Measurements from ENCODE around the gene AGBL1. TPM values are rescaled to one million over a fixed set of nuclear protein-coding genes. Genes with fewer than 3 reads are reported as not detected.

AGBL1 gene
- total RNA-seq, 3 donors from 2014 or later (not counting 1 experiment from before 2014, with no cell fraction given) = not detected

- Histone ChIP-seq H3K27ac (ENCODE audit: low read length) (no peak overlapping the region), H3K36me3 (ENCODE audit: control insufficient read depth, insufficient read depth, low read length) (no peaks in the 10 kb centered on the region), H3K4me3 (ENCODE audit: low read length) (no peak overlapping the region), H3K27me3 (ENCODE audit: control insufficient read depth, insufficient read depth, low read length) (no peaks in the 10 kb centered on the region), H3K9me3 (ENCODE audit: control insufficient read depth, insufficient read depth, low read length) (no peaks in the 10 kb centered on the region), H3K4me1 (ENCODE audit: control insufficient read depth, insufficient read depth, low read length) (no peaks in the 10 kb centered on the region)
- intact Hi-C loops (cut with micrococcal nuclease) = no loop called here
- Mint-ChIP-seq H3K4me1 (no peaks in the 10 kb centered on the region), H3K27me3 (ENCODE audit: low read depth in 2 of 2) (peaks cover 0 to 9% of the 10 kb centered on the region in 2 donors), H3K4me3 (no peak overlapping the region), H3K27ac (no peak overlapping the region), H3K36me3 (no peaks in the 10 kb centered on the region), H3K9me3 (peaks cover 0 to 2% of the 10 kb centered on the region in 2 donors)
- no peak for TF ChIP-seq CTCF (IDR thresholded peaks at IDR 0.05)
- 73% methylated on average over 4 of the region's 5 CpGs for WGBS (ENCODE audit: insufficient coverage)
- DNase-seq (no peak), ATAC-seq (no peak)
Measured at GRCh38 chr15:86382341-86382740, 302.7 kb downstream of the AGBL1 start.

GRCh38 chr15:86383611-86384010, 303.9 kb downstream of the AGBL1 start:
- Histone ChIP-seq H3K27me3 (ENCODE audit: control insufficient read depth, insufficient read depth, low read length) (no peaks in the 10 kb centered on the region), H3K27ac (ENCODE audit: low read length) (no peak overlapping the region), H3K9me3 (ENCODE audit: control insufficient read depth, insufficient read depth, low read length) (no peaks in the 10 kb centered on the region), H3K36me3 (ENCODE audit: control insufficient read depth, insufficient read depth, low read length) (no peaks in the 10 kb centered on the region), H3K4me3 (ENCODE audit: low read length) (no peak overlapping the region), H3K4me1 (ENCODE audit: control insufficient read depth, insufficient read depth, low read length) (no peaks in the 10 kb centered on the region)
- 83% methylated on average over 6 of the region's 6 CpGs for WGBS (ENCODE audit: insufficient coverage)
- DNase-seq = no peak
- no peak for TF ChIP-seq CTCF (IDR thresholded peaks at IDR 0.05)
- H3K9me3 Mint-ChIP-seq = peaks cover 0 to 2% of the 10 kb centered on the region in 2 donors
- H3K27ac Mint-ChIP-seq = no peak overlapping the region
- H3K27me3 Mint-ChIP-seq (ENCODE audit: low read depth in 2 of 2) = peaks cover 0 to 9% of the 10 kb centered on the region in 2 donors
- H3K4me1 Mint-ChIP-seq = no peaks in the 10 kb centered on the region
- intact Hi-C loops (cut with micrococcal nuclease) = no loop called here
- H3K4me3 Mint-ChIP-seq = no peak overlapping the region
- ATAC-seq = no peak
- no peaks in the 10 kb centered on the region for H3K36me3 Mint-ChIP-seq

DNA sequence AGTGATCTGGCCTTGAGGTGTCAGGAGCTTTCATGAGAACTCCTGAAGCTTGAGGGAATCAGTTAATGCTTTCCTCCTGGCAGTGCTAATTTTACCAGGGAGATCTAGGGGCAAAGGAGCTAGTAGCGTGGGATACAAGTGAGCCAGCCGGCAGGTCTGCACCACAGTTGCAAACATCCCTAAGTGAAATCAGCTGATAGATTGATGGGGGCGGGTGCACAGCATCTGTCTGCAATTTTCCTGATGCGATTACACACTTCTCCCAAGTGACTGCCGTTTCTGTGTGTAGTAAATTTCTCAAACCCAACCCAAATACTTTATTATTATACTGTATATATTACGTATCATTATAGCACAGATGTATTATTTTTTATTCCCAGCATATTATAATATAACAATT, 304.5 kb downstream of the AGBL1 start:
- Histone ChIP-seq H3K4me1 (ENCODE audit: control insufficient read depth, insufficient read depth, low read length) (no peaks in the 10 kb centered on the region), H3K27me3 (ENCODE audit: control insufficient read depth, insufficient read depth, low read length) (no peaks in the 10 kb centered on the region), H3K36me3 (ENCODE audit: control insufficient read depth, insufficient read depth, low read length) (no peaks in the 10 kb centered on the region), H3K9me3 (ENCODE audit: control insufficient read depth, insufficient read depth, low read length) (no peaks in the 10 kb centered on the region), H3K4me3 (ENCODE audit: low read length) (no peak overlapping the region), H3K27ac (ENCODE audit: low read length) (no peak overlapping the region)
- H3K9me3 Mint-ChIP-seq = peaks cover 0 to 2% of the 10 kb centered on the region in 2 donors
- no peak for TF ChIP-seq CTCF (IDR thresholded peaks at IDR 0.05)
- DNase-seq (no peak), ATAC-seq (no peak)
- WGBS (ENCODE audit: insufficient coverage) = 87% methylated on average over 3 of the region's 6 CpGs
- intact Hi-C loops (cut with micrococcal nuclease) = no loop called here
- H3K27ac Mint-ChIP-seq = no peak overlapping the region
- no peak overlapping the region for H3K4me3 Mint-ChIP-seq
- peaks cover 0 to 9% of the 10 kb centered on the region in 2 donors for H3K27me3 Mint-ChIP-seq (ENCODE audit: low read depth in 2 of 2)
- H3K36me3 Mint-ChIP-seq = no peaks in the 10 kb centered on the region
- no peaks in the 10 kb centered on the region for H3K4me1 Mint-ChIP-seq

DNA sequence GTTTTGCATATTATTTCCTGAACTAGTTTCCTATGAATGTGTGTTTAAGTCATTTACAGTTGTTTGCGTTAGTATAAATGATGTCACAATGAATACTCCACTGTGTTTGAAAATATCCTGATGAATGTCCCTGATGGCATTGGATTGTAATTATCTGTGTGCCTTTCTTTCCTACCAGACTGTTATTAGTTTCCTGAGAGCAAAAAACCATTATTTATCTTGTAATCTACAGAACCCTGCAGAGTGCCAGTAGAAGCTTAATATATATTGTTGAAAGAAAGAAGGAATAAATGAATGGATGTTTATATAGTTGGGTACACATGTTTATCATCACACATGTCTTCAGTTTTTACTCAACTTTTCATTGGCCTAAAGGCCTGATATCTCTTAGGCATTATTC, 312.6 kb downstream of the AGBL1 start:
- intact Hi-C loops (cut with micrococcal nuclease) = no loop called here
- Mint-ChIP-seq H3K4me1 (no peaks in the 10 kb centered on the region), H3K36me3 (no peaks in the 10 kb centered on the region), H3K4me3 (no peak overlapping the region), H3K9me3 (peaks cover 0 to 2% of the 10 kb centered on the region in 2 donors), H3K27me3 (ENCODE audit: low read depth in 2 of 2) (peaks cover 0 to under 1% of the 10 kb centered on the region in 2 donors), H3K27ac (no peak overlapping the region)
- no peak overlapping the region for H3K4me3 ChIP-seq (ENCODE audit: low read length)
- no peaks in the 10 kb centered on the region for H3K4me1 ChIP-seq (ENCODE audit: control insufficient read depth, insufficient read depth, low read length)
- ATAC-seq = no peak
- 86% methylated on average over 1 of the region's 1 CpG for whole genome bisulfite sequencing (ENCODE audit: insufficient coverage)
- no peak overlapping the region for H3K27ac ChIP-seq (ENCODE audit: low read length)
- H3K27me3 ChIP-seq (ENCODE audit: control insufficient read depth, insufficient read depth, low read length) = no peaks in the 10 kb centered on the region
- no peaks in the 10 kb centered on the region for H3K36me3 ChIP-seq (ENCODE audit: control insufficient read depth, insufficient read depth, low read length)
- DNase-seq = no peak
- H3K9me3 ChIP-seq (ENCODE audit: control insufficient read depth, insufficient read depth, low read length) = no peaks in the 10 kb centered on the region
- no peak for TF ChIP-seq CTCF (IDR thresholded peaks at IDR 0.05)
